Neural cell (in vitro differentiated cells): ENCODE measurements around the gene STK10. TPM values are rescaled to one million over a fixed set of nuclear protein-coding genes. Genes with fewer than 3 reads are reported as not detected.

ENCODE experiments used
- H2AFZ ChIP-seq: fragments of 200-600, 300-800 bp; sonication (generic), shearing (Covaris generic); 2 replicates; pipeline ENCODE4 v1.6.0; 2014; ENCODE audit warnings: low read depth, mild to moderate bottlenecking, antibody characterized with exemption, low read length, moderate library complexity
- H3F3A ChIP-seq: fragments of 200-600 bp; shearing (Covaris generic); 2 replicates; pipeline ENCODE4 v1.6.1; 2016; ENCODE audit warnings: mild to moderate bottlenecking, moderate library complexity, mixed read lengths, antibody characterized with exemption, low read length; ENCODE audit not compliant: insufficient read depth, poor library complexity, severe bottlenecking
- H3K27ac ChIP-seq: fragments of 200-600, 300-800 bp; sonication (generic), shearing (Covaris generic); 2 replicates; pipeline ENCODE4 v1.5.1; 2014; ENCODE audit warnings: mild to moderate bottlenecking, low read length, moderate library complexity
- H3K27me3 ChIP-seq: fragments of 300-800, 200-600 bp; sonication (generic), shearing (Covaris generic); 2 replicates; pipeline ENCODE4 v1.6.0; 2014; ENCODE audit warnings: mild to moderate bottlenecking, low read depth, low read length, moderate library complexity; ENCODE audit not compliant: insufficient read depth
- H3K36me3 ChIP-seq: fragments of 300-800, 200-600 bp; sonication (generic), shearing (Covaris generic); 2 replicates; pipeline ENCODE4 v1.5.1; 2014; ENCODE audit warnings: mild to moderate bottlenecking, antibody characterized with exemption, low read length, moderate library complexity; ENCODE audit not compliant: insufficient read depth
- H3K4me2 ChIP-seq: fragments of 300-800, 200-600 bp; sonication (generic), shearing (Covaris generic); 2 replicates; pipeline ENCODE4 v1.6.0; 2014; ENCODE audit warnings: mild to moderate bottlenecking, low read length
- H3K4me3 ChIP-seq: fragments of 300-800, 200-600 bp; sonication (generic), shearing (Covaris generic); 2 replicates; pipeline ENCODE4 v1.5.1; 2014; ENCODE audit warnings: mild to moderate bottlenecking, low read length, moderate library complexity
- H3K79me2 ChIP-seq: fragments of 200-600 bp; shearing (Covaris generic); replicated peaks from 2 replicates; pipeline ENCODE4 v1.6.0; 2014; ENCODE audit warnings: mild to moderate bottlenecking, low read length, moderate library complexity; ENCODE audit not compliant: insufficient read depth
- H3K9ac ChIP-seq: fragments of 300-800, 200-600 bp; sonication (generic), shearing (Covaris generic); 2 replicates; pipeline ENCODE4 v1.6.1; 2016; ENCODE audit warnings: mild to moderate bottlenecking, low read length, mixed read lengths
- H3K9me2 ChIP-seq: fragments of 200-600 bp; shearing (Covaris generic); 2 replicates; pipeline ENCODE4 v1.6.1; 2016; ENCODE audit warnings: mild to moderate bottlenecking, low read length, mixed read lengths; ENCODE audit not compliant: insufficient read depth
- H3K9me3 ChIP-seq: fragments of 200-600, 300-800 bp; sonication (generic), shearing (Covaris generic); 2 replicates; pipeline ENCODE4 v1.6.1; 2016; ENCODE audit warnings: mild to moderate bottlenecking, mixed run types, low read length, moderate library complexity, mixed read lengths
- H4K20me1 ChIP-seq: fragments of 200-600 bp; shearing (Covaris generic); 2 replicates; pipeline ENCODE4 v1.6.1; 2016; ENCODE audit warnings: mild to moderate bottlenecking, mixed run types; ENCODE audit not compliant: insufficient read depth
- EP300 ChIP-seq: fragments of 450-650 bp; conservative IDR thresholded peaks from 2 replicates; pipeline ENCODE4 v1.6.1; 2014; ENCODE audit warnings: antibody characterized with exemption, mild to moderate bottlenecking, moderate library complexity; ENCODE audit not compliant: poor library complexity, severe bottlenecking
- EZH2 ChIP-seq: fragments of 200-600, 300-800 bp; shearing (Covaris generic), sonication (generic); IDR thresholded peaks from 2 replicates; pipeline ENCODE4 v1.6.1; 2014; ENCODE audit warnings: antibody characterized with exemption, low read length, borderline replicate concordance, mild to moderate bottlenecking; ENCODE audit not compliant: insufficient read depth, poor library complexity, severe bottlenecking
- MXI1 ChIP-seq: fragments of 450-650 bp; conservative IDR thresholded peaks from 2 replicates; pipeline ENCODE4 v1.6.1; 2014; ENCODE audit warnings: antibody characterized with exemption, mild to moderate bottlenecking; ENCODE audit not compliant: poor library complexity, severe bottlenecking
- POLR2AphosphoS5 ChIP-seq: IDR thresholded peaks from 2 replicates; pipeline ENCODE4 v1.6.1; 2012
- RAD21 ChIP-seq: fragments of 450-650 bp; conservative IDR thresholded peaks from 2 replicates; pipeline ENCODE4 v1.6.1; 2014; ENCODE audit warnings: antibody characterized with exemption, mild to moderate bottlenecking, moderate library complexity
- SMC3 ChIP-seq: fragments of 450-650 bp; conservative IDR thresholded peaks from 2 replicates; pipeline ENCODE4 v1.6.1; 2014; ENCODE audit warnings: antibody characterized with exemption, mild to moderate bottlenecking, moderate library complexity; ENCODE audit not compliant: poor library complexity
- TAF1 ChIP-seq: IDR thresholded peaks from 2 replicates; pipeline ENCODE4 v1.6.1; 2012; ENCODE audit warnings: low read depth
- polyA plus RNA-seq: library from polyadenylated mRNA; depleted of rRNA; stranded (reverse); fragments of >200 nt; gene quantifications from 2 replicates; pipeline ENCODE4 v1.2.3, GENCODE V29; 2014
- TF ChIP-seq, protein P1 (sequence below): fragments of 450-650 bp; IDR thresholded peaks from 2 replicates; pipeline ENCODE4 v1.5.1; 2014; ENCODE audit warnings: antibody characterized with exemption, mild to moderate bottlenecking, moderate library complexity; ENCODE audit not compliant: poor library complexity, severe bottlenecking
- TF ChIP-seq, protein P2 (sequence below): IDR thresholded peaks from 2 replicates; pipeline ENCODE4 v1.6.1; 2012; ENCODE audit warnings: borderline replicate concordance

The STK10 gene
- polyA plus RNA-seq, 1 donor from 2014 or later = 8.2 TPM

DNA sequence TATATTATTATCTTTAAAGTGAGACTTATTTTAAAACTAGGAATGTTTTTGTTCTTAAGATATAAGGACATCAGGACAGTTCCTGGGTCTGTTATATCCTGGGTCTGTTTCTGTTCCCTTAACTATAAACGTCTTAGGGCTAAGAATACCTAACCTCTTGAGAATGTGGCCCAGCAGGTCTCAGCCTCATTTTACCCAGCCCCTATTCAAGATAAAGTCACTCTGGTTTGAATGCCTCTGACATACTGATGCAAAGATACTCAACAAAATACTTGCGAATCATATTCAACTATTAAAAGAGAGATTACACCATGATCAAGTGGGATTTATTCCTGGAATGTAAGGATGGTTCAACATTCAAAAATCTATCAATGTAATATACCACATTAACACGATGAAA, 51.0 kb downstream of the STK10 start:
- no peak overlapping the region for H3K4me3 ChIP-seq
- no peak for TF ChIP-seq MXI1
- TF ChIP-seq, protein P1, sequence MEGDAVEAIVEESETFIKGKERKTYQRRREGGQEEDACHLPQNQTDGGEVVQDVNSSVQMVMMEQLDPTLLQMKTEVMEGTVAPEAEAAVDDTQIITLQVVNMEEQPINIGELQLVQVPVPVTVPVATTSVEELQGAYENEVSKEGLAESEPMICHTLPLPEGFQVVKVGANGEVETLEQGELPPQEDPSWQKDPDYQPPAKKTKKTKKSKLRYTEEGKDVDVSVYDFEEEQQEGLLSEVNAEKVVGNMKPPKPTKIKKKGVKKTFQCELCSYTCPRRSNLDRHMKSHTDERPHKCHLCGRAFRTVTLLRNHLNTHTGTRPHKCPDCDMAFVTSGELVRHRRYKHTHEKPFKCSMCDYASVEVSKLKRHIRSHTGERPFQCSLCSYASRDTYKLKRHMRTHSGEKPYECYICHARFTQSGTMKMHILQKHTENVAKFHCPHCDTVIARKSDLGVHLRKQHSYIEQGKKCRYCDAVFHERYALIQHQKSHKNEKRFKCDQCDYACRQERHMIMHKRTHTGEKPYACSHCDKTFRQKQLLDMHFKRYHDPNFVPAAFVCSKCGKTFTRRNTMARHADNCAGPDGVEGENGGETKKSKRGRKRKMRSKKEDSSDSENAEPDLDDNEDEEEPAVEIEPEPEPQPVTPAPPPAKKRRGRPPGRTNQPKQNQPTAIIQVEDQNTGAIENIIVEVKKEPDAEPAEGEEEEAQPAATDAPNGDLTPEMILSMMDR = no peak
- TF ChIP-seq, protein P2, sequence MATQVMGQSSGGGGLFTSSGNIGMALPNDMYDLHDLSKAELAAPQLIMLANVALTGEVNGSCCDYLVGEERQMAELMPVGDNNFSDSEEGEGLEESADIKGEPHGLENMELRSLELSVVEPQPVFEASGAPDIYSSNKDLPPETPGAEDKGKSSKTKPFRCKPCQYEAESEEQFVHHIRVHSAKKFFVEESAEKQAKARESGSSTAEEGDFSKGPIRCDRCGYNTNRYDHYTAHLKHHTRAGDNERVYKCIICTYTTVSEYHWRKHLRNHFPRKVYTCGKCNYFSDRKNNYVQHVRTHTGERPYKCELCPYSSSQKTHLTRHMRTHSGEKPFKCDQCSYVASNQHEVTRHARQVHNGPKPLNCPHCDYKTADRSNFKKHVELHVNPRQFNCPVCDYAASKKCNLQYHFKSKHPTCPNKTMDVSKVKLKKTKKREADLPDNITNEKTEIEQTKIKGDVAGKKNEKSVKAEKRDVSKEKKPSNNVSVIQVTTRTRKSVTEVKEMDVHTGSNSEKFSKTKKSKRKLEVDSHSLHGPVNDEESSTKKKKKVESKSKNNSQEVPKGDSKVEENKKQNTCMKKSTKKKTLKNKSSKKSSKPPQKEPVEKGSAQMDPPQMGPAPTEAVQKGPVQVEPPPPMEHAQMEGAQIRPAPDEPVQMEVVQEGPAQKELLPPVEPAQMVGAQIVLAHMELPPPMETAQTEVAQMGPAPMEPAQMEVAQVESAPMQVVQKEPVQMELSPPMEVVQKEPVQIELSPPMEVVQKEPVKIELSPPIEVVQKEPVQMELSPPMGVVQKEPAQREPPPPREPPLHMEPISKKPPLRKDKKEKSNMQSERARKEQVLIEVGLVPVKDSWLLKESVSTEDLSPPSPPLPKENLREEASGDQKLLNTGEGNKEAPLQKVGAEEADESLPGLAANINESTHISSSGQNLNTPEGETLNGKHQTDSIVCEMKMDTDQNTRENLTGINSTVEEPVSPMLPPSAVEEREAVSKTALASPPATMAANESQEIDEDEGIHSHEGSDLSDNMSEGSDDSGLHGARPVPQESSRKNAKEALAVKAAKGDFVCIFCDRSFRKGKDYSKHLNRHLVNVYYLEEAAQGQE = no peak
- no peak for TF ChIP-seq RAD21
- no peak for TF ChIP-seq EZH2
- TF ChIP-seq EP300 = no peak
- no peak for TF ChIP-seq SMC3
- no peak for TF ChIP-seq TAF1
- TF ChIP-seq POLR2AphosphoS5 = no peak
- no peaks in the 10 kb centered on the region for H3K27me3 ChIP-seq
- no peaks in the 10 kb centered on the region for H4K20me1 ChIP-seq
- no peak overlapping the region for H3K27ac ChIP-seq
- no peaks in the 10 kb centered on the region for H3F3A ChIP-seq
- no peak overlapping the region for H3K9ac ChIP-seq
- H3K9me3 ChIP-seq = peaks cover 3% of the 10 kb centered on the region
- H3K9me2 ChIP-seq = no peaks in the 10 kb centered on the region
- no peaks in the 10 kb centered on the region for H3K36me3 ChIP-seq
- no peaks in the 10 kb centered on the region for H3K79me2 ChIP-seq
- no peak overlapping the region for H2AFZ ChIP-seq
- H3K4me2 ChIP-seq = no peak overlapping the region

DNA sequence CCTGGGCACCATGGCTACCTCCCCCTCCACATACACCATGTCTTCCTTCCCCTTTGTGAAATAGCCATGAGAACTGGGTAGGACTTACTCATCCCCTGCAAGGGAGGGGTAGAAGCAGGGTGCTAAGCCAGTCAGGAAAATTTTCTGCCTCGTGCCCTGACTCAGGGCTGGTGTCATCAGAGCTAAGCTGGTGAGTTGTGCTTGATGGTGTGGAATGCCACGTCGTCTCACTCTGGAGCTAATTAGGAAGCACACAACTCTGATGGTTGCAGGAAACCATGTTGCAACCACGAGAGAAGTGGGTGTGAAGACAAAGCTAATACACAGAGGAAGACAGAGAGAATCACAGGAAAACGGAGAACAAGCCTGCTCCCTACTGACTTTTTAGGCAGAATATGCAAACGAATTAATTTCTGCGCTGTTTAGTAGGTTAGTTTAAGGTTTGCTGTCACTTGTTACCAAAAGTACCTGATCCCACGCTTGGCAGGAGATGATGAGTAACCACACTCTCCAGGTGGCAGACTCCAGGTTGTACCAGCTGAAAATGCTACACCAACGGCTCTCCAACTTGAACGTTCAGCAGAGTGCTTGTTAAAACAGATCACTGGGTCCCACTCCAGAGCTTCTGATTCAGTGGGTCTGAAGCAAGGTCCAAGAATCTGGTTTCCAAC, 54.5 kb downstream of the STK10 start:
- no peak overlapping the region for H3K9ac ChIP-seq
- H3K36me3 ChIP-seq = no peaks in the 10 kb centered on the region
- H3K9me2 ChIP-seq = no peaks in the 10 kb centered on the region
- no peak overlapping the region for H2AFZ ChIP-seq
- no peaks in the 10 kb centered on the region for H3K27me3 ChIP-seq
- TF ChIP-seq EP300 = no peak
- no peak for TF ChIP-seq MXI1
- TF ChIP-seq, protein P1 = no peak
- no peak for TF ChIP-seq POLR2AphosphoS5
- no peaks in the 10 kb centered on the region for H3K79me2 ChIP-seq
- no peaks in the 10 kb centered on the region for H4K20me1 ChIP-seq
- no peaks in the 10 kb centered on the region for H3F3A ChIP-seq
- no peak overlapping the region for H3K27ac ChIP-seq
- no peak overlapping the region for H3K4me2 ChIP-seq
- peaks cover 3% of the 10 kb centered on the region for H3K9me3 ChIP-seq
- H3K4me3 ChIP-seq = no peak overlapping the region
